Lower lobe of right lung (tissue), 2 donors: ENCODE data around the gene DNAJC17. TPM values are rescaled to one million over a fixed set of nuclear protein-coding genes. Genes with fewer than 3 reads are reported as not detected.

Experiments
- ATAC-seq, 2 donors: fragments of 200-7000 bp; cut with Tn5 transposase; one replicate each; pipeline ENCODE4 v1.9.1; 2020 to 2022; ENCODE audit warnings: mild to moderate bottlenecking in 2 of 2, moderate library complexity in 2 of 2
- DNase-seq: peaks from one replicate; pipeline ENCODE4 v3.0.0-alpha.2; 2020
- H3K27ac ChIP-seq: fragments of 200-600 bp; one replicate; pipeline ENCODE4 v1.8.0; 2022
- H3K27me3 ChIP-seq: fragments of 200-600 bp; one replicate; pipeline ENCODE4 v1.8.0; 2022; ENCODE audit warnings: low read depth
- H3K36me3 ChIP-seq: fragments of 200-600 bp; one replicate; pipeline ENCODE4 v1.8.0; 2022; ENCODE audit warnings: mild to moderate bottlenecking
- H3K4me1 ChIP-seq: fragments of 200-600 bp; one replicate; pipeline ENCODE4 v1.8.0; 2022
- H3K4me3 ChIP-seq: fragments of 200-600 bp; one replicate; pipeline ENCODE4 v1.8.0; 2022; ENCODE audit warnings: mild to moderate bottlenecking
- H3K9me3 ChIP-seq: fragments of 200-600 bp; one replicate; pipeline ENCODE4 v1.8.0; 2022
- CTCF ChIP-seq: fragments of 200-600 bp; IDR thresholded peaks from one replicate; pipeline ENCODE4 v1.8.0; 2022; ENCODE audit warnings: antibody characterized with exemption, mild to moderate bottlenecking
- intact Hi-C: fragments of 100-400 bp; cut with DNase I; formaldehyde crosslinking; loops from one replicate; pipeline ENCODE4 v1.11.0; 2022
- long read RNA-seq: library from polyadenylated mRNA; unstranded; transcript quantifications from one replicate; pipeline ENCODE4 v2.0.0, GENCODE V29; 2021
- total RNA-seq: library from RNA; stranded (reverse); fragmentation: NEBNext Ultra II Directional; extraction: Animal tissue kit (Norgen Biotek cat#: 25700); gene quantifications from one replicate; pipeline ENCODE4 v1.2.1, GENCODE V29; 2021
- donor health status: DM: no; HTN: yes; CAD: no; lungs with severe emphysema.

The DNAJC17 gene
- 28.4 TPM for total RNA-seq
- long read RNA-seq, transcript DNAJC17-201 (11 exons, 3,731 nt), result major isoform, 7 of 19 reads
- long read RNA-seq, partial matches to known transcripts, result 2 of 19 reads
- long read RNA-seq, other reads (novel, unspliced or antisense), result 9 of 19 reads

GRCh38 chr15:40807028-40807887, at the start of gene DNAJC17, which contains the start of gene ZFYVE19:
DNAJC17 (minus strand) TSS chr15:40807473; CDS start chr15:40807446, 27 bp downstream.
ZFYVE19 (plus strand) TSS chr15:40807089; CDS start chr15:40807590, 501 bp downstream.
- no peaks in the 10 kb centered on the region for H3K9me3 ChIP-seq
- H3K4me1 ChIP-seq, result peaks cover 30% of the 10 kb centered on the region
- intact Hi-C loops, result no loop called here
- peak; percentile 98 for DNase-seq
- peaks cover 18% of the 10 kb centered on the region for H3K36me3 ChIP-seq
- peak; percentile 99 for ATAC-seq
- TF ChIP-seq CTCF, result peak; percentile 24
- H3K4me3 ChIP-seq, result peak within 1 kb of the TSS; percentile 98
- H3K27me3 ChIP-seq, result no peaks in the 10 kb centered on the region
- H3K27ac ChIP-seq, result peak within 1 kb of the TSS; percentile 95

GRCh38 chr15:40856746-40857145, 49.5 kb upstream of the DNAJC17 start:
- Histone ChIP-seq H3K27me3 (no peaks in the 10 kb centered on the region), H3K9me3 (no peaks in the 10 kb centered on the region), H3K4me3 (no peak overlapping the region), H3K4me1 (peaks cover 23% of the 10 kb centered on the region), H3K27ac (no peak overlapping the region), H3K36me3 (peaks cover 45% of the 10 kb centered on the region)
- intact Hi-C loops, result no loop called here
- TF ChIP-seq CTCF, result no peak
- ATAC-seq, result no peak
- no peak for DNase-seq

- no peak overlapping the region for H3K27ac ChIP-seq
- no peak for TF ChIP-seq CTCF
- no peak for DNase-seq
These were observed 48.5 kb upstream of the DNAJC17 start for GRCh38 chr15:40855706-40856234.

GRCh38 chr15:40854161-40854560, 46.9 kb upstream of the DNAJC17 start:
- peaks cover 59% of the 10 kb centered on the region for H3K36me3 ChIP-seq
- no peak overlapping the region for H3K27ac ChIP-seq
- no peak for DNase-seq
- H3K4me3 ChIP-seq, result no peak overlapping the region
- TF ChIP-seq CTCF, result no peak
- no peaks in the 10 kb centered on the region for H3K27me3 ChIP-seq
- H3K9me3 ChIP-seq, result no peaks in the 10 kb centered on the region
- intact Hi-C loops, result no loop called here
- peaks cover 18% of the 10 kb centered on the region for H3K4me1 ChIP-seq
- ATAC-seq, result no peak

More at GRCh38 chr15:40855706-40856234, 48.5 kb upstream of the DNAJC17 start:
- ATAC-seq, result no peak
- no peaks in the 10 kb centered on the region for H3K27me3 ChIP-seq
- H3K36me3 ChIP-seq, result peaks cover 49% of the 10 kb centered on the region
- intact Hi-C loops, result no loop called here
- no peaks in the 10 kb centered on the region for H3K9me3 ChIP-seq
- peaks cover 23% of the 10 kb centered on the region for H3K4me1 ChIP-seq
- H3K4me3 ChIP-seq, result no peak overlapping the region

GRCh38 chr15:40853241-40853890, 46.1 kb upstream of the DNAJC17 start:
- no peak for TF ChIP-seq CTCF
- Histone ChIP-seq H3K4me1 (peaks cover 16% of the 10 kb centered on the region), H3K4me3 (no peak overlapping the region), H3K27me3 (no peaks in the 10 kb centered on the region), H3K27ac (no peak overlapping the region), H3K9me3 (no peaks in the 10 kb centered on the region), H3K36me3 (peaks cover 59% of the 10 kb centered on the region)
- ATAC-seq (no peak), DNase-seq (no peak)
- intact Hi-C loops, result no loop called here
